ENCODE measurements around the gene SLC23A2.

The SLC23A2 gene

DNA sequence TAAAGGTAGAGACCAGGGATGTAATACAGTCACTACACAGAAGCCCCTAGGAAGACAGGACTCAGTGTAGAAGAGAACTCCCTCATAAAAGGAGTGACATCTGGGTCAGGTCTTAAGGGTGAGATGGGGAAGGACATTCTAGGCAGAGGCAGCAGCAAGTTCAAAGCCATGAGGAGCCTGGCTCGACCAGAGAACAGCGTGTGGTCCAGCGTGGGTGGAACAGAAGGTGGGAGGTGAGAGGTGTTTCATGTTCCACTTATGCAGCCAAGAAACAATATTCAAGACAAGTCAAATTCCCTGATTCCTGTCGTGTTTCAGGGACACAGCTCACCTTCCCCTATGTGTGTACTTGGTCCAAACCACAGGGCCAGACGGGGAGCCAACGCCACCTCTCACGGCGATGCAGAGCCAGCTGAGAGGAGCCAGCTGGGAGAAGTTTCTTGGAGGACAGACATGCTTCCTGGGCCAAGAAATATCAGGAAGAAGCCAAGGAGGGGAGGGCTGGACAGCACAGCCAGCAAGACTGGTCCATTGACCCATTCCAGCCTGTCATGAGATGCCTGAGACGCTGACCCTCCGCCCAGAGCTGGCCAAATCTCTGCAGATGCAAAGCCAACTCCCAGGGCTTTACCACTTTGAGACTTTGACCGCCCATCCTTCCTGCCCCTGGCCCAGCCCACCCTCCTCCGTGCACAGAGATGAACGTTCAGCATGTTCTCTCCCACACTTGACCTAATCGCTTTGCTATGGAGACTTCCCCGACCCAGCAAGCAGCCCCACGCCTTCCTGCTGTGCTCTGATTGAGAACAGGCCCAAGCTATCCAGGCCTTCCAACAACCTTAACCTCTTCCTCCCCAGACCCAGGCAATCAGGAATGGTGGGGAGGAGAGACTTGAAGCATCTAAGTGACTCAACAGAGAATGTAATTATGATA lies 165.8 kb downstream of the SLC23A2 start:
- H3K9ac ChIP-seq (ENCODE audit: insufficient read length), result no peak overlapping the region
- H3K36me3 ChIP-seq (ENCODE audit: insufficient read depth, low read length), result no peaks in the 10 kb centered on the region
- no peak overlapping the region for H3K27ac ChIP-seq
- no peak overlapping the region for H3K4me3 ChIP-seq
- H3K9me3 ChIP-seq (ENCODE audit: low read depth, low read length), result no peaks in the 10 kb centered on the region
- DNase-seq (ENCODE audit: low read depth, low spot score), result no peak
- TF ChIP-seq POLR2AphosphoS5 (IDR thresholded peaks at IDR 0.05; ENCODE audit: borderline replicate concordance, low read depth, low read length) (no peak), FOXP2 (optimal IDR thresholded peaks at IDR 0.05; ENCODE audit: control extremely low read depth, extremely low read length, insufficient read depth) (no peak), EZH2 (IDR thresholded peaks at IDR 0.05) (no peak)

DNA sequence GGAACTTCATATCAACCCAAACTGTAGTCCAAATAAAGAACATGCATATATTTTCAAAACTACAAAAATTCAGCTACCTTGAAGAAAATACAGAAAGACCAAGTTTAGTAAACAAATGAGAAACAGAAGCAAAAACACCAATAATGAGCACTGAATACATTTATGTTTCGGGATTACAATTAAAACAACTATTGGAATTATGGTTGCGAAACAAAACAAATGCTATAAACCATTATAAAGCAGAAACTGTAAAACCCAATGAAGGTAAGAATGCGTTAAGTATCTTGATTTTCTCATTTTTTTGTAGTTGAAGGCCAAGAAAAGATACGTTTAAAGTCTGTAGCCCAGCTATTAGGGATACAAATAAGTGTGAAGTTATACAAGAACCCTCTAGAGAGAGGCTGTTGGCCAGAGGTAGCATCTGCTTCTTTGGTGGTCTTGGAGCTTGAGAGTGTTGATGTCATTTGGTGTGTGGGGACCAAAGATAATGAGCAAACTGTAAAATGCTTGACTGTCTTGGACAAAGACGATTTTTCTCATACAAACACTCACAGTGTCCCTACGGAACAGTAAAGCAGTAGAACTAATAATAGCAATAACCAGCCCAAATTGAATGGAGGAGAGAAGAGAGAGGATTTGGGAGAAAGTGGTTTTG lies 168.1 kb downstream of the SLC23A2 start:
- no peak for TF ChIP-seq POLR2AphosphoS5 (IDR thresholded peaks at IDR 0.05; ENCODE audit: borderline replicate concordance, low read depth, low read length)
- no peak for TF ChIP-seq EZH2 (IDR thresholded peaks at IDR 0.05)
- TF ChIP-seq FOXP2 (optimal IDR thresholded peaks at IDR 0.05; ENCODE audit: control extremely low read depth, extremely low read length, insufficient read depth), result no peak
- no peak for DNase-seq (ENCODE audit: low read depth, low spot score)
- no peak overlapping the region for H3K27ac ChIP-seq
- H3K9me3 ChIP-seq (ENCODE audit: low read depth, low read length), result no peaks in the 10 kb centered on the region
- no peak overlapping the region for H3K9ac ChIP-seq (ENCODE audit: insufficient read length)
- no peaks in the 10 kb centered on the region for H3K36me3 ChIP-seq (ENCODE audit: insufficient read depth, low read length)
- H3K4me3 ChIP-seq, result no peak overlapping the region

DNA sequence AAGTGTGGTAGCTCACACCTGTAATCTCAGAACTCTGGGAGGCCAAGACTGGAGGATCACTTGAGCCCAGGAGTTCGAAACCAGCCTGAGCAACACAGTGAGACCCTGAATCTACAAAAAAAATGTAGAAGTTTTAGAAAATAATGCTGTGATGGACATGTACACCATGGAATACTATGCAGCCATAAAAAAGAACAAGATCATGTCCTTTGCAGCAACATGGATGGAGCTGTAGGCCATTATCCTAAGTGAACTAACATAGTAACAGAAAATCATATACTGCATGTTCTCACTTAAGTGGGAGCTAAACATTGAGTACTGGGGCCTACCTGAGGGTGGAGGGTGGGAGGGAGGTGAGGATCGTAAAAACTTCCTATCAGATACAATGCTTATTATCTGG lies 168.8 kb downstream of the SLC23A2 start:
- Histone ChIP-seq H3K9me3 (ENCODE audit: low read depth, low read length) (no peaks in the 10 kb centered on the region), H3K36me3 (ENCODE audit: insufficient read depth, low read length) (no peaks in the 10 kb centered on the region), H3K9ac (ENCODE audit: insufficient read length) (no peak overlapping the region), H3K27ac (no peak overlapping the region), H3K4me3 (no peak overlapping the region)
- no peak for DNase-seq (ENCODE audit: low read depth, low spot score)
- TF ChIP-seq FOXP2 (optimal IDR thresholded peaks at IDR 0.05; ENCODE audit: control extremely low read depth, extremely low read length, insufficient read depth) (no peak), POLR2AphosphoS5 (IDR thresholded peaks at IDR 0.05; ENCODE audit: borderline replicate concordance, low read depth, low read length) (no peak), EZH2 (IDR thresholded peaks at IDR 0.05) (no peak)

DNA sequence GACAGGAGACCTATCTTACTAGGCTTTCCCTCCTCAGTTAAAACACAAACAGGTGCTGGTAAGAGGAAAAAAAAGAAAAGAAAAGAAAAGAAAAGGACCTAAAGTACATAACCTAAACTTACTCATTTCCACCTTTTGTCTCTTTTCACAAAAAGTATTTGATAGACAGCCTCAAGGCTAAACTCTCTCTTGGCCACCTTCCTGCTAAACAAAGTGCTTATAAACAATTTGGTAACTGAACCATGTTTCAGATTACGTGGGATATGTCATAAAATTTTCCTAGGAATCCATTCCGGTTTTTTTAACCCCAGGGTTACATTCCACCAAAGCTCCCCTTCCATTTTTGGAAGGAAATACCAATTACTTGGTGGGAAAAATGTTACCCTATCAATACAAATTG lies 170.6 kb downstream of the SLC23A2 start:
- no peak for DNase-seq (ENCODE audit: low read depth, low spot score)
- H3K36me3 ChIP-seq (ENCODE audit: insufficient read depth, low read length), result no peaks in the 10 kb centered on the region
- no peak overlapping the region for H3K9ac ChIP-seq (ENCODE audit: insufficient read length)
- no peak overlapping the region for H3K27ac ChIP-seq
- TF ChIP-seq POLR2AphosphoS5 (IDR thresholded peaks at IDR 0.05; ENCODE audit: borderline replicate concordance, low read depth, low read length), result no peak
- no peak for TF ChIP-seq EZH2 (IDR thresholded peaks at IDR 0.05)
- TF ChIP-seq FOXP2 (optimal IDR thresholded peaks at IDR 0.05; ENCODE audit: control extremely low read depth, extremely low read length, insufficient read depth), result no peak
- H3K4me3 ChIP-seq, result no peak overlapping the region
- no peaks in the 10 kb centered on the region for H3K9me3 ChIP-seq (ENCODE audit: low read depth, low read length)

DNA sequence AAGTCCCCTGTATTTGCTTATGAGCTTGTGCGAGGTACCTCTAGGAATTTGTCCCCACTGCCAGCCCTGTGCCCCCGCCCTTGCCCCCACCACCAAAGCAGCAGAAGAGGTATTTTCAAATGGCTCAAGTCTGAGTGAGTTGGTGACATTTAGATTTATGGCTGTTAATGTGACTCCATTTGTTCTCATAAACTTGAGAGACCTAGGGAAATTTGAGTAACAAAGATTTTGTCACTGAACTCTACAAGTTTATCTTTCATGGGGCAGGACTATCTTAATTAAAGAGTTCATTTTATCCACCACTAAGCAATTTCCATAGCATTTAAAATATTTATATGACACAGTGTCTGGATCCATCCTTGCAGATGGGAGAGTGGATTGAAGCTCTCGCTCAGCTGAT lies 171.1 kb downstream of the SLC23A2 start:
- DNase-seq (ENCODE audit: low read depth, low spot score), result no peak
- Histone ChIP-seq H3K9me3 (ENCODE audit: low read depth, low read length) (no peaks in the 10 kb centered on the region), H3K36me3 (ENCODE audit: insufficient read depth, low read length) (no peaks in the 10 kb centered on the region), H3K4me3 (no peak overlapping the region), H3K9ac (ENCODE audit: insufficient read length) (no peak overlapping the region), H3K27ac (no peak overlapping the region)
- no peak for TF ChIP-seq EZH2 (IDR thresholded peaks at IDR 0.05)

DNA sequence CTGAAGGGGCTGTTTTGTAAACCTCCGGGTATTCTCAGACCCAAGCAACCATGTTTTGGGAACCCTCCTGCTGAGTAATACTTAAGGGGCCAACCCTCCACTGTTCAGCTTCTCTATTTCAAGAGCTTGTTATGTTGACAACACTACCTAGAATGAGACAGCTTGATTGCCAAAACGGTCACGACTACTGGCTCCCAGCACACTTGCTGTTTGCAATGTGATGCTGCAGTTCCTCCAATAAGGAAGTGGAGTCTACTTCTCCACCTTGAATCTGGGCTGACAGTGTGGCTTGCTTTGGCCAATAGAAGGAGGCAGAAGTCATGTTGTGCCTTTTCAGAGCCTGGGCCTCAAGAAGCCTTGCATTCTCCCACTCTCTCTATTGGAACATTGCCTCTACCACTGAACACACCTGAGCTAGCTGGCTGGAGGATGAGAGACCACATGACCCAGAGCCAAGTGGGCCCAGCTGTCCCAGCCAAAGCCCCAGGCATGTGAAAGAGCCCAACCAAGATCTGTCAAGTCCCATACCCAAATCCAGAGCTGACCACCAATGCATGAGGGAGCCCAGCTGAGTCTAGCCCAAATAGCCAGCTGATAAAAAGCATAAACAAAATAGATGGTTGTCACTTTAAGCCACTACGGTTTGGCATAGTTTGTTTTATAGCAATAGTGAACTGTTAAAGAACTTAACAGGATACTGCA lies 171.6 kb downstream of the SLC23A2 start:
- no peak for DNase-seq (ENCODE audit: low read depth, low spot score)
- H3K27ac ChIP-seq, result no peak overlapping the region

DNA sequence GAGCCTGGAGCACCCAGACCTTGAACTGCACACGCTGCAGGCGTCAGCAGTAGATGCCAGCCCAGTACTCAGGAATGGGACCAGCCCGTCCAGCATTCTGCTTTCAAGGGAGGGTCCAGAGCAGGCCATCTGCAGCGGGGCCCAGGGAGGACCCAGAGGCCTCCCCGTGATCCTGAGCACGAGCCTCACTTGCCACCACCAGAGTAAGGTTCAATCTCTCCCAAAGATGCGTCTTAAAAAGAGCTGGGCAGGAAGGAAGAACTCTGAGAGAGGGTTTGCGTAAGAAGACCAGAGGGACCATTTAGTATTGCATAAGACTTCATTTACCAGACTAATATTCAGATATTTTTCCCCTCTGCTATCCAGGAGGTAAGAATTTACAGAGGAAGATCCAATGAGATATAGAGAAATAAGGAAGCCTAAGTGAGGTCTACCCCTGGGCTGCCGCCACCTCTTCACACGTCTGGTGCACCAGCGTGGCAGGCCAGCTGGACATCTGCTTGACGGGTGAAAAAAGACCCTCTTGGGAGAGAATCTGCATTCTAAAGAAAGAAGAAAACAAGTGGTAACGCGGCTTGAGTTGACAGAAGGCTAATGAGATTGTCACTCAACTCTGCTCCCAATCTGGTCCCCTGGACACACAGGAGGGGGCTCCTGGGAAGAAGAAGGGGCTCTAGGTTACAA lies 172.3 kb downstream of the SLC23A2 start:
- Histone ChIP-seq H3K27ac (no peak overlapping the region), H3K4me3 (no peak overlapping the region), H3K36me3 (ENCODE audit: insufficient read depth, low read length) (no peaks in the 10 kb centered on the region), H3K9ac (ENCODE audit: insufficient read length) (no peak overlapping the region), H3K9me3 (ENCODE audit: low read depth, low read length) (no peaks in the 10 kb centered on the region)
- TF ChIP-seq FOXP2 (optimal IDR thresholded peaks at IDR 0.05; ENCODE audit: control extremely low read depth, extremely low read length, insufficient read depth) (no peak), EZH2 (IDR thresholded peaks at IDR 0.05) (no peak)
- DNase-seq (ENCODE audit: low read depth, low spot score), result no peak

More for the DNA sequence above, 171.6 kb downstream of the SLC23A2 start:
- H3K9ac ChIP-seq (ENCODE audit: insufficient read length), result no peak overlapping the region
- TF ChIP-seq POLR2AphosphoS5 (IDR thresholded peaks at IDR 0.05; ENCODE audit: borderline replicate concordance, low read depth, low read length) (no peak), FOXP2 (optimal IDR thresholded peaks at IDR 0.05; ENCODE audit: control extremely low read depth, extremely low read length, insufficient read depth) (no peak)
- H3K4me3 ChIP-seq, result no peak overlapping the region
- H3K36me3 ChIP-seq (ENCODE audit: insufficient read depth, low read length), result no peaks in the 10 kb centered on the region
- no peaks in the 10 kb centered on the region for H3K9me3 ChIP-seq (ENCODE audit: low read depth, low read length)

DNA sequence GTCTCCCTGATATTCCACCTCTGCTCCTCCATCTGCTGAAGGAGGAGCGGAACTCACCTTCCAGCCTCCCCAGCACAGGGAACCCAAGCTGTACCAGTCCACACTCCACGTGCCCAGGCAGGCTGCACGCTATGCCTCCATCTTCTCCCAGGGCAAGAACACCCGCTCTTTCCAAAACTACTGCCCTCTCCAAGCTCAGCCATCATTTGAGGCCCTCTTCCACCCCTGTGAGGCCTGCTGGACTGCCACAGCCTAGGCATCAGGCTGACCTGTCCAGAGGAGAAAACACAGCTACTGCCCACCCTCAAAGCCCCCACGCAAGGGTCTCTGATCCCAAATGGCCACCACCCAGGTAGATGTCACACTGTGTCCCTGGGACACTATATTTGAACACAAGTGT lies 179.7 kb downstream of the SLC23A2 start:
- Histone ChIP-seq H3K36me3 (ENCODE audit: insufficient read depth, low read length) (no peaks in the 10 kb centered on the region), H3K9ac (ENCODE audit: insufficient read length) (no peak overlapping the region), H3K9me3 (ENCODE audit: low read depth, low read length) (no peaks in the 10 kb centered on the region), H3K4me3 (no peak overlapping the region), H3K27ac (no peak overlapping the region)
- no peak for DNase-seq (ENCODE audit: low read depth, low spot score)
- no peak for TF ChIP-seq POLR2AphosphoS5 (IDR thresholded peaks at IDR 0.05; ENCODE audit: borderline replicate concordance, low read depth, low read length)
- TF ChIP-seq EZH2 (IDR thresholded peaks at IDR 0.05), result no peak
- no peak for TF ChIP-seq FOXP2 (optimal IDR thresholded peaks at IDR 0.05; ENCODE audit: control extremely low read depth, extremely low read length, insufficient read depth)

Data from SK-N-MC (cell line).